Mononuclear cell (primary cell): ENCODE data around the gene DGKQ. TPM values are rescaled to one million over a fixed set of nuclear protein-coding genes. Genes with fewer than 3 reads are reported as not detected.

Source experiments
- H3K27me3 ChIP-seq: 2 replicates; pipeline ENCODE4 v1.6.0; 2011; ENCODE audit warnings: low read length, control low read depth; ENCODE audit not compliant: insufficient read depth
- H3K4me1 ChIP-seq: 2 replicates; pipeline ENCODE4 v1.5.1; 2011; ENCODE audit warnings: mild to moderate bottlenecking, low read length, control low read depth; ENCODE audit not compliant: insufficient read depth
- H3K4me3 ChIP-seq: 2 replicates; pipeline ENCODE4 v1.5.1; 2011; ENCODE audit warnings: mild to moderate bottlenecking, low read length, moderate library complexity
- H3K9me3 ChIP-seq: 2 replicates; pipeline ENCODE4 v1.5.1; 2011; ENCODE audit warnings: low read depth, mild to moderate bottlenecking, control low read depth, low read length
- total RNA-seq: library from RNA; depleted of rRNA; stranded (reverse); fragments of >200 nt; gene quantifications from one replicate; pipeline ENCODE4 v1.2.3, GENCODE V29; 2012

The DGKQ gene
- total RNA-seq, 1 donor = 10.8 TPM

DNA sequence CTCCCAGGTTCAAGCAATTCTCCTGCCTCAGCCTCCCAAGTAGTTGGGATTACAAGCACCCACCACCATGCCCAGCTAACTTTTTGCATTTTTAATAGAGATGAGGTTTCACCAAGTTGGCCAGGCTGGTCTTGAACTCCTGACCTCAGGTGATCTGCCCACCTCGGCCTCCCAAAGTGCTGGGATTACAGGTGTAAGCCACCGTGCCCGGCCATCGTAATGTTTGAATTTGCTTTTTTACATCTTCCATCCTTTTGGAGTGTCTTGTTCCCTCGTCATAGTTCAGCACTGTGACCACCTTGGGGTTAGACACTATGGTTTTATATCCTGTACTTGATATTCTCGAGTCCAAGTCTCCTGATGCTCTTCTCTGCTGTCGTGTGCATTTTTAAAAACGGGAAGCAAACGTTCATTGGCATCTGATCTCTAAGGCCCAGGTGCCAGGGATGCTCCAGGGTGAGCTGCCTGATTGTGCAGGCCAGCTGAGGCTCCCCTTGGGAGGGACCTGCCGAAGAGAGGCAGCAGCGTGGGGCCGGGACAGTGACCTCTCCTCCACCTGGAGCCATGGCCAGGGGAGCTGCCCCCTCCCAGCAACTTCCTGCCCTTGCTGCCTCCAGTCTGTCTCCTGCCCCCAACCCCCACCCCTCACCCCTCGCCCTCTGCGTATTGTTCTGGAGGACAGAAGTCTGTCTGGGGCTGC, 16.7 kb downstream of the DGKQ start:
- Histone ChIP-seq H3K4me1 (no peaks in the 10 kb centered on the region), H3K27me3 (no peaks in the 10 kb centered on the region), H3K4me3 (no peak overlapping the region), H3K9me3 (no peaks in the 10 kb centered on the region)

DNA sequence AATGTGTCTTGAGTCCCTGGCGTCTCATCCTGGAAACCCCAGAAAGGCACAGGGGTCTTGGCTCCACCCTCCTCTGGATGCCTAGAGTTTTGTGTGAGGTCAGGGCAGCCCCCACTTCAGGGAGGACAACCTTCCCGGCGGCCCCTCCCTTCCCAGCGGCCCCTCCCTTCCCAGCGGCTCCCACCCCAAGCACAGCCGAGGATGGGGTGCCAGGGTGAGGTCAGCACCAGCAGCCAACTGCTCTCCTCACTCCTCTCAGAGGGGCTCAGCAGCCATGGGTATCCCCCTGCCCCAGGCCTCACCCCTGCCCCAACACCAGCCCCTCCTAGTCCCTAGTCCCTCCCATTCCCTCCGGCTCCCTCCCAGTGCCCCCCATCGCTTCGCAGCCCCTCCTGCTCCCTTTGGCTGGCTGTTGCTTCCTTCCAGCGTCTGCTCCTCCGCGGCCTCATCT, 17.4 kb downstream of the DGKQ start:
- no peak overlapping the region for H3K4me3 ChIP-seq
- no peaks in the 10 kb centered on the region for H3K4me1 ChIP-seq
- no peaks in the 10 kb centered on the region for H3K9me3 ChIP-seq
- no peaks in the 10 kb centered on the region for H3K27me3 ChIP-seq

DNA sequence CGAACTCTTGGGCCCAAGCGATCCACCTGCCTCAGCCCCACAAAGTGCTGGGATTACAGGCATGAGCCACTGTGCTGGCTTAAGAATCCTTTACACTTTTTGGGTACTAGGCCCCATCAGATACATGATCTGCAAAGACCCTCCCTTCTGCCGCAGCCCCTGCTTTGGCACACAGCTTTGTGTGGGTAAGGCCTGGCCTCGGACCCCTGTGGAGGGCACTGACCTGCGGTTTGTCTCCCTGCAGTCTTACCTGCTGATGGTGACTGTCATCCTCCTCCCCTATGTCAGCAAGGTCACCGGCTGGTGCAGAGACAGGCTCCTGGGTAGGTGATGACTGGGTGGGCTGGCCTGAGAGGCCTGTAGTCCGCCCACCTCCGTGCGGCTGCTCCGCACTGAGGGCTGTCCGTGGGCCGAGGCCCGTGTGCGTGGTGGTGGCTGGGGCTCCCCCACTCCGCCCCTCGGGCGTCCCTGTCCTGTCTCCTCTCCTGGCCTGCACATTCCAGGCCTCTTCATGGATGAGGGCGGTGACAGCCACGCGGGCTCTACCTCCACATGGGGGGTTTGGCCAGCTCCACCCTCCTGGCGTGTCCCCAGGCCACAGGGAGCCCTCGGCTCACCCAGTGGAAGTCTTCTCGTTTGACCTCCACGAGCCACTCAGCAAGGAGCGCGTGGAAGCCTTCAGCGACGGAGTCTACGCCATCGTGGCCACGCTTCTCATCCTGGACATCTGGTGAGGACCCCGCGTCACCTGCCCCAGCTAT, 18.0 kb downstream of the DGKQ start:
- Histone ChIP-seq H3K9me3 (no peaks in the 10 kb centered on the region), H3K27me3 (no peaks in the 10 kb centered on the region), H3K4me3 (no peak overlapping the region), H3K4me1 (no peaks in the 10 kb centered on the region)

DNA sequence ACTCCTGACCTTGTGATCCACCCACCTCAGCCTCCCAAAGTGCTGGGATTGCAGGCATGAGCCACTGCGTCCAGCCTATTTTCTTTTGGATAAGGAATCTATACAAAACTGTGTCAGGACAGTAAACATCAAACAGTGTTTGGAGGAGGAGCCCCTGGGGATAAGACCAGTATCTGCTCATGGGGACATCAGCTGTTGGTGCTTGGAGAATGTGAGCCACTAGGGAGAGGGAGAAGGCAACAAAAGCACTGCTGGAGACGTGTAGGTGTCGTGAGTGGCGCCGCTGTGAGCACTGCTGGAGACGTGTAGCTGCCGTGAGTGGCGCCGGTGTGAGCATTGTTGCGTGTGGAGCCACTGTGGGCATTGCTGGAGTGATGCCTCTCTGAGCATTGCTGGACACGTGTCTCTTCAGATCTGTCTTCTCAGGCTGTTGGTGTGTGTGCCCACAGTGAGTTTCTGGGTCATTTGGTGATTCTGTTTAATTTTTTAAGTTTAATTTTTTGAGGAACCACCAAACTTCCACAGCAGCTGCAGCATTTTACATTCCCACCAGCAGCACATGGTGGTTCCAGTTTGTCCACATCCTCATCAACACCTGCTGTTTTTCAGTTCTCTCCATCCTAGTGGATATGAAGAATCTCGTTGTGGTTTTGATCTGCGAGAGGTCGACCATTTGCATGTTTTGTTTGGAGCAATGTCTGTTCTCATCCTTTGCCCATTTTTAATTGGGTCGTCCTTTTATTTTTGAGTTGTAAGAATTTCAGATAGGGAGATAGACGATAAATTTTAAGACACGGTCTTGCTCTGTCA, 19.0 kb downstream of the DGKQ start:
- Histone ChIP-seq H3K4me3 (no peak overlapping the region), H3K4me1 (no peaks in the 10 kb centered on the region)

DNA sequence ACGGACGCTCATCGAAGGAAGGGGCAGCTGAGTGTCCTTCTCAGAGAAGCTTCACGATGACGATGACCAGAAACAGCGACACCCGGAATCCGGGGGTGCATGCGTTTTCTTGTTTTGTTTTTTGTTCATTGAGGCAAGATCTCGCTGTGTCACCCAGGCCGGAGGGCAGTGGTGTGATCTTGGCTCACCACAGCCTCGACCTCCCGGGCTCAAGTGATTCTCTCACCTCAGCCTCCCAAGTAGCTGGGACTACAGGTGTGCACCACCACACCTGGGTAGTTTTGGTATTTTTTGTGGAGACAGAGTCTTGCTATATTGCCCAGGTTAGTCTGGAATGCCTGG, 19.8 kb downstream of the DGKQ start:
- Histone ChIP-seq H3K27me3 (no peaks in the 10 kb centered on the region), H3K4me3 (no peak overlapping the region), H3K4me1 (no peaks in the 10 kb centered on the region), H3K9me3 (no peaks in the 10 kb centered on the region)

More for the DNA sequence above, 19.0 kb downstream of the DGKQ start:
- Histone ChIP-seq H3K27me3 (no peaks in the 10 kb centered on the region), H3K9me3 (no peaks in the 10 kb centered on the region)

DNA sequence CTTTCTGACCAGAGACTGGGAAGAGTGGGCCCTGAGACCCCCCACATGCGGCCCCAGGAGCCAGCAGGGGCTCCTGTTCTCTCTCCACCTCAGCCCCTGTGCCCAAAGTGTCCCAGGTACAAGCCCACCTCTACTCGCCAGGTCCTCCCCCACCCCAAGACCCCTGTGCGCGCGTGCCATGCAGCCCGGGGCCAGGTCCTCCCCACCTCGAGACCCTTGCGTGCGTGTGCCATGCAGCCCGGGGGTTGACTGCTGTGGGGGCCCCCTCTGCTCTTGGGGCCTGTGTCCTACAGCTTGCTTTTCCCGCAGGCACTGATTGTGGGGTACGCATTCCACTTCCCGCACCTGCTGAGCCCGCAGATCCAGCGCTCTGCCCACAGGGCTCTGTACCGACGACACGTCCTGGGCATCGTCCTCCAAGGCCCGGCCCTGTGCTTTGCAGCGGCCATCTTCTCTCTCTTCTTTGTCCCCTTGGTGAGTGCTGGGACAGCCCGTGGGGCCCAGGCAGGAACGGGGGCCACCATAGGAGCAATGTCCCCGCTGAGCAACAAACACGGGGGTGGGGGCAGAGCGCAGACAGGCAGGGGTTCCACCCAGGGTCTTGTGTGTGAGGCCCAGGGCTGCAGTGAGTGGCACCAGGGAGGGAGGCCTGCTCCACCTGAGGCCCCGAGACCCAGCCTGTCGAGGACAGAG, 20.3 kb downstream of the DGKQ start:
- Histone ChIP-seq H3K4me1 (no peaks in the 10 kb centered on the region), H3K27me3 (no peaks in the 10 kb centered on the region), H3K4me3 (no peak overlapping the region), H3K9me3 (no peaks in the 10 kb centered on the region)

DNA sequence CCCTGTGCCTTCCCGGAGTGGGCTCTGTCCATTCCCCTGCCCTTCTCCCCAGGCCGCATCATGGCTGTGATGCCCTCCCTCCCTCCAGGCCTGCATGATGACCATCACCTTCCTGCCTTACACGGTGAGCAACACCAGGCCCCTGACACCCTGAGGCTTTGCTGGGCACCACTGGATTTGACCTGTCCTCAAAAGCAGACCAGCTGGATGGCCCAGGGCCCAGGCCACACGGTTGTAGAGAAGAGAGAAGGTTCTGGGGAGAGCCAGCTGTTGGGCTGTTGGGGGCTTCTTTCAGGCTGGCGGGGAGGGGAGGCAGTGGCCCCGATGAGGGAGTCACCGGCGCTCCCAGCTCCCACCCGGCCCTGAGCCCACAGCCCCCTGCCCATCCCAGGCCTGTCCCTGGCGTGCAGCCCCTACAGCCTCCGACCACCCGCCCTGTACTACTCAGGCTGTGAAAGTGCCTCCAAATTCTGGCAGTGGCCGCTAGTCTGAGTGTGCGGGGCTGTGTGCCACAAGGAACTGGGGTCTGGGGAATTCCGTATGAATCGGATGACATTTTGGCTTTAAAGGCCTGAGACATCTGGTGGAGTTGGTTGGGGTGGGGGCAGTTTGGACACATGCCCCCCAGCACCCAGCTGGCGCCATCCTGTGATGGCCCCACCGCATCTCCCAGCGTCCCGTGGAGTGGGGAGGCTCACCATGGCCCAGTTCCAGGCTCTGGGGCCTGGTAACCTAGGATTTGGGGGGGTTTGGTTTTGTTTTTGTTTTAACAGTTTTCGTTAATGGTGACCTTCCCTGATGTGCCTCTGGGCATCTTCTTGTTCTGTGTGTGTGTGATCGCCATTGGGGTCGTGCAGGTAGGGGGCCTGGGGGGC, 21.5 kb downstream of the DGKQ start:
- H3K4me1 ChIP-seq = no peaks in the 10 kb centered on the region
- no peaks in the 10 kb centered on the region for H3K27me3 ChIP-seq
- H3K9me3 ChIP-seq = no peaks in the 10 kb centered on the region
- no peak overlapping the region for H3K4me3 ChIP-seq

DNA sequence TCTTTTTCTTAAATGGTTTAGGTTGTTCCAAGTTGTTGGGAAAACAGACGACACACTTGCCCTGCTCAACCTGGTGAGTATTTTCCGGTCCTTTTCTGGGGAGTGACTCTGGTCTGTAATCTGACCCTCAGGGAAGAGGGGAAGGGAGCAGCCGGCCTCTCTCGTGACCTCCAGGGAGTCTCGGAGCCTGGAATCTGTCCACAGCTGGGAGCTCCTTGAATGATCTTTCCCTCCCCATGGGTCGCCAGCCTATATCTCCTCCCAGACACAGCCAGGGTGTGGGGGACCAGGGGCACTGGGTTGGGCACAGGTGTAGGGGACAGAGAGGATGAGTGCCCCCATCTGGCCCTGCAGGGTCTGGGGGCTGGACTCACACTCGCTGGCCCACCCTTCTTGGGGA, 22.2 kb downstream of the DGKQ start:
- no peaks in the 10 kb centered on the region for H3K27me3 ChIP-seq
- no peak overlapping the region for H3K4me3 ChIP-seq
- no peaks in the 10 kb centered on the region for H3K4me1 ChIP-seq
- no peaks in the 10 kb centered on the region for H3K9me3 ChIP-seq

DNA sequence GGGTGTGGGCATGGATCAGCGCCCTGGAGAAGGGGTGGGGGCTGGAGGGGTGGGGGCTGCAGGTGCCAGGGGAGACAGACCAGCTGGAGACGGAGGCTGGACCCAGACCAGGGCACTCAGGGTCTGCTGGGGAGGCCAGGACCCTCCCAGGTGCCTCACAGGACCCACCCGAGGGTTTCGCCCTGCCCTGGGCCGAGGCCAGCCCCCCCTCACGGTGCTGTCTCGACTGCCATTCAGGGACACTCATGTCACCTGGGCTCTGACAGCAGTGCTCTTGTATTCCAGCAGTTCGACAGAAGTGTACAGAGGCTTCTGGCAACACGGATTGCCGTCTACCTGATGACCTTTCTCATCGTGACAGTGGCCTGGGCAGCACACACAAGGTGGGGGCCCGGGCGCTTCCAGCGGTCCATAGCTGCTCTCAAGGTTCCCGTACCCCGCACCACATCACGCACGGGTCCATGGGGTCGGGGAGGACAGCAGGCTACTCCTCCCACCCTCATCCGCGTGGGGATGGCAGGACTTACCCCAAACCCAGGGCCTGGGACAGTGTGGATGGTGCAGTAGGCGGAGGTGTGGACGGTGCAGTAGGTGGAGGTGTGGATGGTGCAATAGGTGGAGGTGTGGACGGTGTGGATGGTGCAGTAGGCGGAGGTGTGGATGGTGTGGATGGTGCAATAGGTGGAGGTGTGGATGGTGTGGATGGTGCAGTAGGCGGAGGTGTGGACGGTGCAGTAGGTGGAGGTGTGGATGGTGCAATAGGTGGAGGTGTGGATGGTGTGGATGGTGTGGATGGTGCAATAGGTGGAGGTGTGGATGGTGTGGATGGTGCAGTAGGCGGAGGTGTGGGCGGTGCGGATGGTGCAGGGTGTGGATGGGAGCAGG, 23.0 kb downstream of the DGKQ start:
- no peaks in the 10 kb centered on the region for H3K4me1 ChIP-seq
- H3K4me3 ChIP-seq = no peak overlapping the region
- H3K9me3 ChIP-seq = no peaks in the 10 kb centered on the region
- no peaks in the 10 kb centered on the region for H3K27me3 ChIP-seq

DNA sequence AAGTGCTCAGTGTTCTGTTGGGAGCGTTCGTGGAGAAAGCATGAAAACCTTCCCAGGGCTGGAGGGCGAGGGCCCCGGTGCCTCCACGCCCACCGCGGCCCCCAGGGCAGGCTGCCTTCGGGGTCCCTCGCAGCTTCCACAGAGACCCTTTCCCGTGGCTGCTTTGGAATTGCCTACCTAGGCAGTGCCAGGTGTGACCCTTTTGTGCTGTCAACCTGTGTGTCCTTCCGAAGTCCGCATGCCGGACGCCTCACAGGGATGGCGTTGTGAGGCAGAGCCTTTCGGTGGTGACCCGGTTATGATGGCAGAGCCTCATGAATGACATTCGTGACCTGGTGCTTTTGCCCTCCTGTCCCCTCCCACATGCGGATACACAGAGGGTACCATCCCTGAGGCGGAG, 23.7 kb downstream of the DGKQ start:
- Histone ChIP-seq H3K27me3 (no peaks in the 10 kb centered on the region), H3K9me3 (no peaks in the 10 kb centered on the region), H3K4me3 (no peak overlapping the region), H3K4me1 (no peaks in the 10 kb centered on the region)

DNA sequence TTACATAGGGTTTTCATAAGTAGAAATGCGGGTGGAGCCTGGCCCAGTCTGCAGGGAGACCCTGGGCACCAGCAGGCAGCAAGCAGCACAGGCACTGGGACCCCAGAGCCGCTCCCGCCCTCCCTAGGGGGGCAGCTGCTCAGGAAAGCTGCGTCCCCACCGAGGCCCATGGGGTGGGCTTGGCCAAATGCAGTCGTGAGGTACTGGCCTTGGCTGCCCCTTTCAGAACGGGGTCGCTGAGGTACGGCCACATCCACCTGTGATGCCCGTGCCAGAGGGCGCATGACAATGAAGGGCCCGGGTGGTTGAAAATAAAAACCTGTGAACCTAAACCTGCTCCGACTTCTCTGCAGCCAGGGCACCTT, 24.5 kb downstream of the DGKQ start:
- H3K9me3 ChIP-seq = no peaks in the 10 kb centered on the region

DNA sequence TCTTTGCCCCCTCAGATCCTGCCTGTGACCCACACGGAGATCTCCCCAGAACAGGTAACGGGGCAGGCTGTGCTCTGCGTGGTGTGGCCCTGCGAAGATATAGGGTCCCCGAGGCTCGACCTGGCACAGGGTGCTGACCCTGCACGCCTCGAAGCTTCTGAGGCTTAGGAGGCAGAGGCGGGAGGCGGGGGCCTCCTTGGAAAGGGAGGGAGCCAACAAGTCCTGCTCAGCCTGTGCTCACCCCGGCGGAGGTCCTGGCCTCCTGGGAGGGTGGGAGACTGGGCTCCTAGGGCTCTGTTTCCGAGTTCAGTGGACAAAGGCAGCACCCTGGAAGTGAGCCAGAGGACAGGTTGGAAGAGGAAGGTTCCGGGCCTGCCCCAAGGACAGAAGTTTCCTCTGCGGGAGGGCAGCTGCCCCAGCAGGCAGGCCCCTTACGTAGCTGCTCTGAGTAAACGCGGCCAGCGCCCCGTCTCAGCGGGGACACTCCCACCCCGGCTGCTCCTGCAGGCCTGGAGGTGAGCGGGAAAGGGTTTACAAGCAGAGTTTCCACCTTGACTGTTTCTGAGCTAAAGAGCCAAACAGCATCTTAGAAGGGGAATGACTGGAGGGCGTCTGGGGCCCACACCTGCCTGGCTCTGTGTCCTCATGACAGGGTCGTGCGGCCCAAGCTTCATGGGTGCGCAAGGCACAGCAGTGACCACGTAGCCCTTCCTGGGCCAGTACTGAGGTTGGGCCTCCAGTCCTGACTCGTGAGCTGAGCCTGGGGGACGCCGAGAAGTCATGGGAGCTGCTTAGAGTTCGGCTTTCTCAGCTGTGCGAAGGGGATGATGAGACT, 25.1 kb downstream of the DGKQ start:
- H3K9me3 ChIP-seq = no peaks in the 10 kb centered on the region
- no peaks in the 10 kb centered on the region for H3K4me1 ChIP-seq
- no peaks in the 10 kb centered on the region for H3K27me3 ChIP-seq
- no peak overlapping the region for H3K4me3 ChIP-seq

More for the DNA sequence above, 24.5 kb downstream of the DGKQ start:
- H3K4me1 ChIP-seq = no peaks in the 10 kb centered on the region
- no peaks in the 10 kb centered on the region for H3K27me3 ChIP-seq
- H3K4me3 ChIP-seq = no peak overlapping the region

DNA sequence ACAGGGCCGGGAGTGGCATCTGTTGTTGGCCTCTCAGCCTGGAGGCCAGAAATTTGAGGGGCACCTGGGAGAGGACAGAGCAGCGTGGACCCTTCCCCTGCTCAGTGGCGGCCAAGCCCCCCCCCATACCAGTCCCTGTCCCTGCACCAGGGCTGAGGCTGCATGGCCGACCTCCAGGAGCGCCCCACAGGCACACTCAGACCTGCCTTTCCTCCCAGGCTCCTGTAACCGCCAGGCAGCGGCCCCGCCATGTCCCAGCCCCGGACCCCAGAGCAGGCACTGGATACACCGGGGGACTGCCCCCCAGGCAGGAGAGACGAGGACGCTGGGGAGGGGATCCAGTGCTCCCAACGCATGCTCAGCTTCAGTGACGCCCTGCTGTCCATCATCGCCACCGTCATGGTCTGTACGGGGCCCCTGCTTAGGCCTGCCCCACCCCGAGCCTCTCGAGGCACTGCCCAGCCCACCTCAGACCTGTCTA, 25.8 kb downstream of the DGKQ start:
- H3K4me1 ChIP-seq = no peaks in the 10 kb centered on the region
- no peaks in the 10 kb centered on the region for H3K9me3 ChIP-seq
- H3K4me3 ChIP-seq = no peak overlapping the region
- H3K27me3 ChIP-seq = no peaks in the 10 kb centered on the region
